Mesothelial cell of epicardium (in vitro differentiated cells): ENCODE measurements around the gene EDN3. TPM values are rescaled to one million over a fixed set of nuclear protein-coding genes. Genes with fewer than 3 reads are reported as not detected.
A peak's percentile ranks its signal among the peaks of the same experiment; 100 is the strongest.

Source experiments
- DNase-seq, 2 experiments: peaks; one replicate each; pipeline ENCODE4 v3.0.0; 2021; ENCODE audit warnings: low spot score in 2 of 2; ENCODE audit not compliant: unreplicated experiment in 2 of 2
- H3K27ac Mint-ChIP-seq: 2 replicates; pipeline ENCODE4 v1.8.0; 2021; ENCODE audit warnings: mixed read lengths
- H3K27me3 Mint-ChIP-seq: 2 replicates; pipeline ENCODE4 v1.8.0; 2021; ENCODE audit warnings: low read depth, mixed read lengths
- H3K36me3 Mint-ChIP-seq: 2 replicates; pipeline ENCODE4 v1.8.0; 2021; ENCODE audit warnings: mixed read lengths
- H3K4me1 Mint-ChIP-seq: 2 replicates; pipeline ENCODE4 v1.8.0; 2021; ENCODE audit warnings: mixed read lengths
- H3K4me3 Mint-ChIP-seq: 2 replicates; pipeline ENCODE4 v1.8.0; 2021; ENCODE audit warnings: mild to moderate bottlenecking, moderate library complexity, mixed read lengths
- H3K9me3 Mint-ChIP-seq: 2 replicates; pipeline ENCODE4 v1.8.0; 2021; ENCODE audit warnings: mixed read lengths
- total RNA-seq: library from RNA; stranded (reverse); gene quantifications from 3 replicates; pipeline ENCODE4 v1.2.1, GENCODE V29; 2021
- TF ChIP-seq, protein P1 (sequence below): fragments of 200-600 bp; sonication (generic); IDR thresholded peaks from one replicate; pipeline ENCODE4 v1.5.0; 2021; ENCODE audit warnings: antibody characterized with exemption; ENCODE audit not compliant: unreplicated experiment

The EDN3 gene
- total RNA-seq, 1 donor from 2014 or later, result 17.6 TPM

DNA sequence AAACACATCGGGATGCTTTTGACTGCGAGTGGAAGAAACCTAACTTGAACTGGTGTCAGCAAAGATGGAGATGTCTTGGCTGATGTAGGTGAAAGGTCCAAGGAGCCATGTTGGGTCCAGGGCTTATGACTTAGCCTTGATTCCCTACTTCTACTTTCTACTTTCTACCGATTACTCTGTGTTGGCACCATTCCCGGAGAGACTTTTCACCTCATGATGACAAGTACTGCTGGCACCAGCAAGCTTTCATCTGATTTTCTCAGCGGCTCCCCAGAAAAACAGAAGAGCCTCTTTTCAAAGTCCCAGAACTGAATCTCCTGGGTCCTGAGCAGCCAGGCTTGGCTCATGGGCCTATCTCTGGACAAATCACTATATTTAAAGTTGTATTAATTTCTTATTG, 4.9 kb upstream of the EDN3 start:
- no peaks in the 10 kb centered on the region for H3K9me3 Mint-ChIP-seq
- no peak for DNase-seq
- peaks cover 28% of the 10 kb centered on the region for H3K4me1 Mint-ChIP-seq
- TF ChIP-seq, protein P1, sequence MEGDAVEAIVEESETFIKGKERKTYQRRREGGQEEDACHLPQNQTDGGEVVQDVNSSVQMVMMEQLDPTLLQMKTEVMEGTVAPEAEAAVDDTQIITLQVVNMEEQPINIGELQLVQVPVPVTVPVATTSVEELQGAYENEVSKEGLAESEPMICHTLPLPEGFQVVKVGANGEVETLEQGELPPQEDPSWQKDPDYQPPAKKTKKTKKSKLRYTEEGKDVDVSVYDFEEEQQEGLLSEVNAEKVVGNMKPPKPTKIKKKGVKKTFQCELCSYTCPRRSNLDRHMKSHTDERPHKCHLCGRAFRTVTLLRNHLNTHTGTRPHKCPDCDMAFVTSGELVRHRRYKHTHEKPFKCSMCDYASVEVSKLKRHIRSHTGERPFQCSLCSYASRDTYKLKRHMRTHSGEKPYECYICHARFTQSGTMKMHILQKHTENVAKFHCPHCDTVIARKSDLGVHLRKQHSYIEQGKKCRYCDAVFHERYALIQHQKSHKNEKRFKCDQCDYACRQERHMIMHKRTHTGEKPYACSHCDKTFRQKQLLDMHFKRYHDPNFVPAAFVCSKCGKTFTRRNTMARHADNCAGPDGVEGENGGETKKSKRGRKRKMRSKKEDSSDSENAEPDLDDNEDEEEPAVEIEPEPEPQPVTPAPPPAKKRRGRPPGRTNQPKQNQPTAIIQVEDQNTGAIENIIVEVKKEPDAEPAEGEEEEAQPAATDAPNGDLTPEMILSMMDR, result no peak
- H3K4me3 Mint-ChIP-seq, result no peak overlapping the region
- H3K27ac Mint-ChIP-seq, result no peak overlapping the region
- H3K27me3 Mint-ChIP-seq, result peaks cover 90% of the 10 kb centered on the region
- no peaks in the 10 kb centered on the region for H3K36me3 Mint-ChIP-seq

DNA sequence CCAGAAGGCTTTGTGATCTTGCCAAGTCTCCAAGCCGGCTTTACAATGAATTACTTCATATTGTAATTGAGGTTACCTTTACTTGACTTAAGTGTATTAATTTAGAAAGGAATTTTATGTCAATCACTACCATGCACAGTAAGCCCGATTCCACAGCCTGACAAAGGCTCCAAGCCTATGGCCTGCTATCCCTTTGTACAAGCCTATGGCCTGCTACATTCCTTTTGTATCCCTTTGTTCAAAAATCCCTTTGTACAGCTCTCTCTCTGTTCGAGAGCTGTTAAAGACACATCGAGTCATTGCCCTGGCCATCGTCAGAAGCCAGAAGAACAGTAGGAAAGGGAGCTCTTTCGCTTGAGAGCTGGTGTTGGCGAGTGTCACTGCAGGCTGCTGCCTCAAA, 2.7 kb upstream of the EDN3 start:
- H3K4me3 Mint-ChIP-seq, result no peak overlapping the region
- H3K9me3 Mint-ChIP-seq, result no peaks in the 10 kb centered on the region
- H3K36me3 Mint-ChIP-seq, result no peaks in the 10 kb centered on the region
- H3K27ac Mint-ChIP-seq, result no peak overlapping the region
- TF ChIP-seq, protein P1, result no peak
- peaks cover 92% of the 10 kb centered on the region for H3K27me3 Mint-ChIP-seq
- H3K4me1 Mint-ChIP-seq, result peaks cover 30% of the 10 kb centered on the region
- no peak for DNase-seq

DNA sequence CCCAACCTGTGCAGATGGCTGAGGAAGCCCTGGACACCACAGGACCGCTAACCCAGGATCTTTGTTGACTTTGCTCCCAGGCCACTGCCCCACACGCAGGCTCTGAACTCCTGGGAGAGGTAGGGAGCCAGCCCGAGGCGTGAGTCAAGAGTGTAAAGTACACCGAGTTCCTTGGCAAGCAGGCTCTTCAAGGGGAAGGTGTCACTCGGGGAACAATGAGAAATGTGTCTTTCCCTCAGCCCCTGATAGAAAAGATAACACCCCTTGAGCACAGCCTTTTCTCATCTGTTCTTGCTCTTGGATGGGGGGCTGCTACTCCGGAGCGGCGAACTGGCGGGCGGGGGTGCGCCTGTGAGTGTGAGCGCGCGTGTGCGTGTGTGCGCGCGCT, 472 bp upstream of the EDN3 start:
- H3K4me3 Mint-ChIP-seq, result peak overlapping the region; percentile 55
- peaks cover 96% of the 10 kb centered on the region for H3K27me3 Mint-ChIP-seq
- no peak for DNase-seq
- H3K36me3 Mint-ChIP-seq, result no peaks in the 10 kb centered on the region
- H3K4me1 Mint-ChIP-seq, result peaks cover 17% of the 10 kb centered on the region
- H3K27ac Mint-ChIP-seq, result no peak overlapping the region
- H3K9me3 Mint-ChIP-seq, result no peaks in the 10 kb centered on the region
- TF ChIP-seq, protein P1, result no peak

DNA sequence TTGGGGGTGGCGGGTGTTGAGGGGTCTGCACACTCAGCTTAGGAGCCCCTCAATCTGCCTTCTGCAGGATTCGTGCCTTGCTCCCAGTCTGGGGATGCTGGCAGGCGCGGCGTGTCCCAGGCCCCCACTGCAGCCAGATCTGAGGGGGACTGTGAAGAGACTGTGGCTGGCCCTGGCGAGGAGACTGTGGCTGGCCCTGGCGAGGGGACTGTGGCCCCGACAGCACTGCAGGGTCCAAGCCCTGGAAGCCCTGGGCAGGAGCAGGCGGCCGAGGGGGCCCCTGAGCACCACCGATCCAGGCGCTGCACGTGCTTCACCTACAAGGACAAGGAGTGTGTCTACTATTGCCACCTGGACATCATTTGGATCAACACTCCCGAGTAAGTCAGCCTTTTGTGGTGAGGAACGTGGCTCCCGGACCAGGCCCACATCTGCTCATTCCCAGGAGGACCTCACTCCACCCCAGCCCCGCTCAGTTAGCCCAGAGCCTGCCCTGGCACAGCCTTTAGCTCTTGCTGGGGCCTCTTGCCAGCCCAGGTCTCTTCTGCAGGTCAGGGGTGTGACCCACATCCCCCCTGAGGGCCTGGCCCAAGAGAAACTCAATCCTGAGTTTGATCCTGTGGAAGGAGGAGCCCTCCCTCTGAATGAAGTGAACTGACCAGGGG, 1.1 kb downstream of the EDN3 start:
- Mint-ChIP-seq H3K27ac (no peak overlapping the region), H3K4me3 (peak overlapping the region; percentile 66), H3K36me3 (no peaks in the 10 kb centered on the region), H3K9me3 (no peaks in the 10 kb centered on the region), H3K4me1 (peaks cover 11% of the 10 kb centered on the region), H3K27me3 (peaks cover 93% of the 10 kb centered on the region)
- no peak for DNase-seq
- TF ChIP-seq, protein P1, result no peak

DNA sequence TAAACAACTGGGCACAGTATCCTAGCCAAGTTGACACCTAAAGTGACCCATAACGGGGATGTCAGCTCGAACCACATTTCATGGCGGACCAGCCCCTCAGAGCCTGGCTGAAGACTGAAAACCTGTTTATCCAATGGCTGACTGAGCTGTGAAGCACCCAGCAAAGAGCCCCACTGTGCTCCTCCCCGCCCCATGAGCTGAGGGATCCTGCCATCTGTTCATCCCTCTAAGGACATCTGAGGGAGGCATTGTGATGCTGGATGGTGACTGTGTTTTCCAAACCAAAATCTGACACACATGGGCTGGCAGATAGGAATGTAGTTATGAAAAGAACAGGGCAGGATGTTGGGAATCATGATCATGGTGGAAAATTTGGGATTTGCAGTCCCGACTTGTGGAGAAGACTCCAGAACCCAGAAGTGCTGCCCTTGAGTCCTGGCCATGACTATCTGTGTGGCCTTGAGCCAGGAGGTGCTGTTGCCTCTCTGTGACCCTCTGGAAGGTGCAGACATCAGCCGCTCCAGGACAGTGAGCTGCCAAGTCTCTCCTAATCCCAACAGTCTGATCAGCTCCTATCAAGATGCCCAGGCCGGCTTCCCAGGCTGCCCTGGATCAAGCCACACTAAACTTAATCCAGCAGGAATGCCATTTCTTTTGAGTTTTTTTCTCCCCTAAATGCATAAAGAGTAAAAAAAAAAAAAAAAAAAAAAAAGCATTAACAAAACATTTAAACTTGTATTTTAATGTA, 5.7 kb downstream of the EDN3 start:
- Mint-ChIP-seq H3K27ac (no peak overlapping the region), H3K9me3 (no peaks in the 10 kb centered on the region), H3K27me3 (peaks cover 64% of the 10 kb centered on the region), H3K4me1 (peaks cover 11% of the 10 kb centered on the region), H3K36me3 (no peaks in the 10 kb centered on the region), H3K4me3 (no peak overlapping the region)
- TF ChIP-seq, protein P1, result no peak
- DNase-seq, result no peak
